ENCODE results near the gene OXNAD1.
"Not testable (repeated sequence)": the region's sequence is repeated elsewhere in the genome, so short reads cannot be mapped to it uniquely, and the experiment has no call there.

The OXNAD1 gene

GRCh38 chr3:16307832-16308531 is 43.0 kb downstream of the OXNAD1 start:
- no peak for DNase-seq

- DNase-seq, result no peak
Measured at GRCh38 chr3:16308727-16309126, 43.7 kb downstream of the OXNAD1 start.

- no peak for DNase-seq
Measured at GRCh38 chr3:16309558-16309957, 44.5 kb downstream of the OXNAD1 start.

GRCh38 chr3:16310486-16310885 is 45.5 kb downstream of the OXNAD1 start:
- not testable (repeated sequence) for DNase-seq

- no peak for DNase-seq
Measured at GRCh38 chr3:16311960-16312451, 47.0 kb downstream of the OXNAD1 start.

- DNase-seq, result no peak
Measured at GRCh38 chr3:16313886-16314645, 49.1 kb downstream of the OXNAD1 start.

DNA sequence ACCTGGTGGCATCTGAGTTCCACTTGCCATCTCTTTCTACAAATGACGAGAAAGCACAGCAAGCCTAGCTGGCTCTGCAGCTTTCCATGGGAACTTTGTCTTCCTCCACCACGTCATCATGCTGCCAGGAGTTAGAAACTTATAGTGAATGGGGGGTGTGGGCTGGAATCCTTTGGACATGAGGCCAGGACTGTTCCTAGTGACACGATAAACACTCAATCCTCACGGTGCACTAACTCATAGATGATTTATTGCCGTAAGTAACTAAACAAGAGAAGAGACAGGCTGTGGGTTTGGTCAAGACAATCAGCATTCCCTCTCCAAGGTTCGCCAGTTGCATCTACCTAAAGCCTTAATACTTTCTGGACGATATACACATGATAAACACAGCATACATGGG is 50.6 kb downstream of the OXNAD1 start:
- DNase-seq, result no peak

GRCh38 chr3:16316396-16316795 is 51.4 kb downstream of the OXNAD1 start:
- DNase-seq, result no peak

DNA sequence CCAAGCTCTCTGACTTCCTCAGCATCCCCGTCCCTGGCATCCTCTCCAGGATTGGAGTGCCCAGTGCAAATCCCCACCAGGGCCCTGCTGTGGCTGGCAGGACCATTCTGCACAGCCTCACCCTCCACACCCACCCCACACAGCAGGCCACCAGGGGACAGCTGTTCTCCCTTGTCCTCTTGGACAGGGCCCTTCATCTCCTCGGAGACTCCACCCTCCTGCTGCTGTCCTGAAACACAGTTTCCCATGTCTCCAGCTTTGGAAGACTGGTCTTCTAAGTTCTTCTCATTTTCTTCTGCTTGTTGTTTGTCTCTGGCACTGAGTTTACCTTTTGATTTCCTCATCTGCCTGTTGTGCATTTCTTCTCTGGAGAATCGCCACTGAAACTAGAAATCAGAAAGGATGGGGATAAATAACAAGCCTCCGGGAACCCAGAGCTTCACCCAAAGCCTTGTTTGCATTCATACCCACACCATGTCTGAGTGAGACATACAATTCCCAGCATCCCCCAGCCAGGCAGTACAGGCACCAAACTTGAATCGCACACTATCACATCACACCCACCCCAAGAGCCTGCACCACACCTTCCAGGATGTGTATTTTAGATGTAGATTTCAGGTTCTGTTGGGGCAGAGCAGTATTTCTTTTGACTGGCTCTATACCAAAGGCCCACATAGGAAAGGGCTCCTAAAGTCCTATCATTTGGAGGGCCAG is 52.0 kb downstream of the OXNAD1 start:
- DNase-seq, result no peak

DNA sequence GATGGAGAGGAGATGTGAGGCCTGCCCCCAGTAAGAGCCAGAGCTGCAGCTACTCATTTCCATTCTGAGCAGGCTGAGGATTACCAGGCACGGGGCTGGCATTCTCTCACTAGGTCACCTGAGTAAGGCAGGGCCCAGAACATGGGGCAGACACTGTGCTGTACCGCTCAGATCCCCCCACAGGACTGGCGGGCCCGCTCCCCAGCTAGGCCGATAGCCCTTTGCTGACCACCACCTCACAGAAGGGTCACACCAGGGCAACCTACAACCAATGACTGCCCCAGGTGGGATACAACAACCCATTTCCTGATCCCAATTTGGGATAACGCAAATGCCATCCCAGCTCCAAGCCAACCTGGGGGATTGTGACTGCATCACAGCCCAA is 52.5 kb downstream of the OXNAD1 start:
- DNase-seq, result no peak

GRCh38 chr3:16318176-16318575 is 53.2 kb downstream of the OXNAD1 start:
- DNase-seq, result no peak

GRCh38 chr3:16319307-16319706 is 54.3 kb downstream of the OXNAD1 start:
- no peak for DNase-seq

- no peak for DNase-seq
Measured at GRCh38 chr3:16319723-16320122, 54.7 kb downstream of the OXNAD1 start.

- DNase-seq, result no peak
Measured at GRCh38 chr3:16320711-16321110, 55.7 kb downstream of the OXNAD1 start.

- no peak for DNase-seq
Measured at GRCh38 chr3:16322189-16322588, 57.2 kb downstream of the OXNAD1 start.

GRCh38 chr3:16323737-16324136 is 58.7 kb downstream of the OXNAD1 start:
- no peak for DNase-seq

DNA sequence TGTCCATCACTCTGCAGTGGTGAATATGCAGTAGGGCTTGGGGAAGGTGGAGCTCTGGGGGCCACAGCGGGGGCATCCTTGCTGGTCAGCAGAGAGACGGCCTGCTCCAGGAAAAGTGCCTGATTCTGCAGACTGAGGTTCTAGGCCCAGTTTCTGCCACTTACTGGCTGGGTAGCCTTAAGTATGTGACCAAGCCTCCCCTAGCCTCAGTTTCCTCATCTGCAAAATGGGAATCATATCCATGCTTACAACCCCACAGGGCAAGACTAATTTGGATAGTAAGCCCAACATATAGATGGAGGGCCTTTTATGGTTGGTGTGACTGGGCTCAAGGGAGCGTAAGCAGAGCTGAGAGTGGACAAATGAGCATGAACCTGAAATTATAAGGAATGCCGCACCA is 60.8 kb downstream of the OXNAD1 start:
- no peak for DNase-seq

DNA sequence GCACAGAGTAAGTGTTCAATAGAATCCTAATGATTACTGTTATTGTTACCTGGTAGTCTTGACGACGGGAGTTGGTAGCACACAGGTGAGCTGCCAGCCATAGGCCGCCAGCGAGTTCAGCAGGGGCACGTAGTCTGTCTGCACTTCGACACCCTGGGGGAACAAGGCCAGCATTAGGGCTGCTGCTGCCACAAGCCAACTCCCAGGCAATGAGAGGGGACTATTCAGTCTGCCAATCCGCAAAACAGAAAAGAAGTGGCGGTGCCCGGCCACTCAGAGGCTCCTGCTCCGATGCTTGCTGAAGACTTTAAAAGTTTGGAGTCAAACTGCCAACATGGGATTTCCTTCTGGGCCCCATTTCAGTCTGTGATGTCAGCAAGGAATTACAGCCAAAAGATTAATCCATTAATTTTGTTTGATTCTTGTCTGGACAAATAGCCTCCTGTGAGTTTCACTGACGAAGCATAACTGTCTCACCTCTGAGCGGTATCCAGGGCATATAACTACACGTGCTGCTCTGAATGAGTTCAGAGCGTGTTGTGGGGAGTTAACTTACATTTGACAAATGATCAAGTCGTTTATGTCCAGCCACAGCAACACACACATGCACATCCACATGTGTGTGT is 61.8 kb downstream of the OXNAD1 start:
- DNase-seq, result no peak

DNA sequence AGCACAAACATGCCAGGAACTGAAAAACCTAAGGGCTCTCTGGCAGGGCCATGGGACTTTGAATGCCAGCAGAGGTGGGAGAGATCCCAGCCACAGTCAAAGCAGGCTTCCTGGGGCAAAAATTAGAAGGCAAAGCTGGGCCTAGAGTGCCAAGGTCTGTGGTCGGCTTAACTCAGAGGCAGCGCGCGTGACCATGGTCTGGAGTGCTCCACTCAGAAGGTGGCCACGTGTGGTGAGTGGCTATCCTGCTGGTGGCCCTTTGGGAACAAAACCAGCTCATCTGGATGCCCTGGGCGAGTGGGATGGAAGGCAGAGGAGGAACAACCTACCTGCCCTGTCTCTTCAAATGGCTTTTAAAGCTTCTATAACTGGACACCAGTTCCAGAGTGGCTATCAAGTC is 63.1 kb downstream of the OXNAD1 start:
- DNase-seq, result no peak

DNA sequence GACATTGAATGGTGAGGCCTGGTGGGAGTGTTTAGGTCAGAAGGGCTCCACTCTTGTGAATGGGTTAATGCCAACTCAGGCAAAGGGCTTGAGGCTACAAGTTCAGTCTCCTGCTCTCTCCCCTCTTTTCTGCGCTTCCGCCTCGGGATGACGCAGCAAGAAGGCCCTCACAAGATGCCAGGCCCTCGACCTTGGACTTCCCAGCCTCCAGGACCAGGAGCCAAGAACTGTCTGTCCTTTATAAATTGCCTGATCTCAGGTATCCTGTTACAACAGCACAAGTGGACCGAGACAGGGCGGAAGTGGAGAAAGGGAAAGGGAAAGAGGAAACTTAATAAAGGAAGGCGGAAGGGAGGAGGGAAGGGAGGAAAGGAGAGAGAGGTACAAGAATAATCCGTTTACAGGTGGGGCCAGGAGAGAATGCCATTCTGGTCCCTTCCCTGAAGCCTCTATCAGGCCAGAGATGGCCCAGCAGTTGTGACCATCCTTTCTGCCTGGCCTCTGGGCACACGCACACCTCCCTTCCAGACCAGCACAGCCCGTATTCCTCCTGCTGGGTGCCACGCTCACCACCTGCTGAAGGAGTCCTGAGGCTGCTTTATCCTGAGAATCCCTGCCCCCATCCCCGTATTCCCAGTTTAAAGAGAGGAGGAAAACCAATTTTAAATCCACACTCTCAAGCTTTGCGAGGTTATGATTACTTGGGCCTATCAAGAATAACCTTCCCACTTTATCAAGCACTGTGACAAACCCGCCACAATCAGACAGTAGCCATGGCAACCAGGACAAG is 64.2 kb downstream of the OXNAD1 start:
- DNase-seq, result no peak

GRCh38 chr3:16329826-16330129 is 64.8 kb downstream of the OXNAD1 start:
- no peak for DNase-seq

DNA sequence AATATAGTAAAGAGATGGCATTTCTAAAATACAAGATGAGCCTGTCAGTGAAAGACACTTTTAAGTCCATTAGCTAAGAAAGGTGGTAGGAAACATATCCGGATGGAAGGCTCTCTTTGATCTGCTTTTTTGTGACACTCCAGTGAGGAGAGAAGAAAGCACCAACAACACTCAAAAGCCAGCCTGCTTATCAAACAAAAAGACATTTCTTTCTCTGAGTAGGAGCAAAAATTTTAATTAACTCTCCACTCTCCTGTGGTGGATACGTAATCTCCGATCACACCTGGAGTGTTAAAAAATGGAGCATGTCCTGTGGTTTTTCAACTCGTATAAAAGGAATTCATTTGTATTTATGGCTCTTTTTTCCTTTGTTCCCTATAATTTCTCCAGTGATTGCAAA is 65.3 kb downstream of the OXNAD1 start:
- no peak for DNase-seq
